Panc1 (cell line): Measurements from ENCODE around the gene CATSPERB. TPM values are rescaled to one million over a fixed set of nuclear protein-coding genes. Genes with fewer than 3 reads are reported as not detected.

Source experiments
- ATAC-seq: fragments of 200-7000 bp; cut with Tn5 transposase; 2 replicates; pipeline ENCODE4 v1.9.1; 2020; ENCODE audit warnings: mild to moderate bottlenecking, moderate library complexity
- BruUV-seq: library from RNA; stranded (reverse); fragments of 400-500 nt; replicated peaks from 2 replicates; lab custom pipeline; 2021; lab: Mats Ljungman, UMichigan
- CTCF ChIA-PET: fragments of 300-600 bp; sonication (Branson Sonifier 250); formaldehyde crosslinking; loops from one replicate; lab custom pipeline; 2022; ENCODE audit warnings: antibody characterized with exemption; lab: Charles Lee
- POLR2A ChIA-PET: fragments of 300-600 bp; sonication (Branson Sonifier 250); formaldehyde crosslinking; loops from one replicate; lab custom pipeline; 2022; ENCODE audit warnings: antibody characterized with exemption; lab: Charles Lee
- DNase-seq: peaks from one replicate; pipeline ENCODE4 v3.0.0-alpha.2; 2010; ENCODE audit warnings: low read depth, low spot score
- H3K27ac ChIP-seq: 2 replicates; pipeline ENCODE4 v1.5.1; 2011; ENCODE audit warnings: mild to moderate bottlenecking, low read length, inconsistent platforms
- H3K27me3 ChIP-seq: fragments of 200-500 bp; sonication (Bioruptor generic); 2 replicates; pipeline ENCODE4 v1.6.0; 2014; ENCODE audit warnings: low read length, inconsistent platforms; ENCODE audit not compliant: control insufficient read depth, insufficient read depth
- H3K36me3 ChIP-seq: fragments of 200-500 bp; sonication (Bioruptor generic); 2 replicates; pipeline ENCODE4 v1.5.1; 2014; ENCODE audit warnings: inconsistent platforms, mild to moderate bottlenecking, low read length, moderate library complexity; ENCODE audit not compliant: control insufficient read depth, insufficient read depth
- H3K4me1 ChIP-seq: 2 replicates; pipeline ENCODE4 v1.5.1; 2011; ENCODE audit warnings: inconsistent platforms, mild to moderate bottlenecking, low read length, moderate library complexity; ENCODE audit not compliant: control insufficient read depth, insufficient read depth
- H3K4me3 ChIP-seq, 2 experiments: 2 replicates each; pipeline ENCODE4 v1.5.1; 2011 to 2012; ENCODE audit warnings: low read depth in 2 of 2, low read length in 2 of 2, mild to moderate bottlenecking in 2 of 2, inconsistent platforms in 1 of 2, moderate library complexity in 1 of 2
- H3K9me3 ChIP-seq: fragments of 200-500 bp; sonication (Bioruptor generic); 2 replicates; pipeline ENCODE4 v1.5.1; 2014; ENCODE audit warnings: low read depth, mild to moderate bottlenecking, inconsistent platforms, low read length, moderate library complexity; ENCODE audit not compliant: control insufficient read depth, insufficient read depth
- POLR2AphosphoS5 ChIP-seq: IDR thresholded peaks from 2 replicates; pipeline ENCODE4 v1.6.1; 2012; ENCODE audit warnings: mild to moderate bottlenecking, low read depth, low read length, moderate library complexity
- SIN3A ChIP-seq: IDR thresholded peaks from 2 replicates; pipeline ENCODE4 v1.6.1; 2012; ENCODE audit warnings: low read depth, mild to moderate bottlenecking, low read length, moderate library complexity, borderline replicate concordance; ENCODE audit not compliant: insufficient read depth
- TCF7L2 ChIP-seq: IDR thresholded peaks from 2 replicates; pipeline ENCODE4 v1.6.1; 2011; ENCODE audit warnings: mild to moderate bottlenecking, low read depth, low read length, inconsistent platforms
- in situ Hi-C: cut with HindIII; loops from 2 replicates; pipeline ENCODE4 v1.10.0; 2016; ENCODE audit warnings: low sequenced_read_pairs, low pct_unique_long_range_greater_than_20kb
- intact Hi-C: fragments of 100-400 bp; cut with micrococcal nuclease; formaldehyde crosslinking; loops from one replicate; pipeline ENCODE4 v1.10.0; 2022; ENCODE audit not compliant: unreplicated experiment
- total RNA-seq: library from RNA; stranded (reverse); gene quantifications from one replicate; pipeline ENCODE4 v1.2.1, GENCODE V29; 2021; ENCODE audit not compliant: unreplicated experiment
- TF ChIP-seq, protein P1 (sequence below), 2 experiments: IDR thresholded peaks; 2 replicates each; pipeline ENCODE4 v1.6.1; 2011 to 2012; ENCODE audit warnings: low read depth in 2 of 2, control low read depth in 1 of 2, low read length in 1 of 2, mild to moderate bottlenecking in 1 of 2, moderate library complexity in 1 of 2; ENCODE audit not compliant: insufficient read depth in 1 of 2
- TF ChIP-seq, protein P2 (sequence below): fragments of 450-650 bp; IDR thresholded peaks from 2 replicates; pipeline ENCODE4 v1.5.1; 2017; ENCODE audit warnings: mild to moderate bottlenecking

CATSPERB gene
- total RNA-seq, 1 experiment from 2014 or later = not detected

DNA sequence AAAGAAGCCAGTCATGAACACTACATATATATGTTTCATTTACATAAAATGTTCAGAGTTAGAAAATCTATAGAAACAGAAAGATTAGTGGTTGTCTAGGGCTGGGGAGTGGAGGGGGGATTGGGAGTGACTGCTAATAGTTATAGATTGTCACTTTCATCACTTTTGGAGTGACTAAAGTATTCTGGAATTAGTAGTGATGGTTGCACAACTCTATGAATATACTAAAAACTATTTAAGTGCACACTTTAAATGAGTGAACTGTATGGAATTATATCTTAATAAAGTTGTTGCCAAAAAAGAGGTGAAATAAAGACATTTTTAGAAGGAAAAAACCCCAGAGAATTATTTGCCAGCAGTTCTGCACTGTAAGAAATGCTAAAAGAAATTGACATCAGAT, 9.5 kb downstream of the CATSPERB start:
- CTCF ChIA-PET = no interaction called here
- H3K27me3 ChIP-seq = no peaks in the 10 kb centered on the region
- no peaks in the 10 kb centered on the region for H3K4me1 ChIP-seq
- no peaks in the 10 kb centered on the region for H3K36me3 ChIP-seq
- no peak for DNase-seq
- ATAC-seq = no peak
- in situ Hi-C loops = no loop called here
- no peak overlapping the region for H3K4me3 ChIP-seq
- H3K9me3 ChIP-seq = no peaks in the 10 kb centered on the region
- TF ChIP-seq SIN3A (no peak), POLR2AphosphoS5 (no peak), TCF7L2 (no peak)
- TF ChIP-seq, protein P1, sequence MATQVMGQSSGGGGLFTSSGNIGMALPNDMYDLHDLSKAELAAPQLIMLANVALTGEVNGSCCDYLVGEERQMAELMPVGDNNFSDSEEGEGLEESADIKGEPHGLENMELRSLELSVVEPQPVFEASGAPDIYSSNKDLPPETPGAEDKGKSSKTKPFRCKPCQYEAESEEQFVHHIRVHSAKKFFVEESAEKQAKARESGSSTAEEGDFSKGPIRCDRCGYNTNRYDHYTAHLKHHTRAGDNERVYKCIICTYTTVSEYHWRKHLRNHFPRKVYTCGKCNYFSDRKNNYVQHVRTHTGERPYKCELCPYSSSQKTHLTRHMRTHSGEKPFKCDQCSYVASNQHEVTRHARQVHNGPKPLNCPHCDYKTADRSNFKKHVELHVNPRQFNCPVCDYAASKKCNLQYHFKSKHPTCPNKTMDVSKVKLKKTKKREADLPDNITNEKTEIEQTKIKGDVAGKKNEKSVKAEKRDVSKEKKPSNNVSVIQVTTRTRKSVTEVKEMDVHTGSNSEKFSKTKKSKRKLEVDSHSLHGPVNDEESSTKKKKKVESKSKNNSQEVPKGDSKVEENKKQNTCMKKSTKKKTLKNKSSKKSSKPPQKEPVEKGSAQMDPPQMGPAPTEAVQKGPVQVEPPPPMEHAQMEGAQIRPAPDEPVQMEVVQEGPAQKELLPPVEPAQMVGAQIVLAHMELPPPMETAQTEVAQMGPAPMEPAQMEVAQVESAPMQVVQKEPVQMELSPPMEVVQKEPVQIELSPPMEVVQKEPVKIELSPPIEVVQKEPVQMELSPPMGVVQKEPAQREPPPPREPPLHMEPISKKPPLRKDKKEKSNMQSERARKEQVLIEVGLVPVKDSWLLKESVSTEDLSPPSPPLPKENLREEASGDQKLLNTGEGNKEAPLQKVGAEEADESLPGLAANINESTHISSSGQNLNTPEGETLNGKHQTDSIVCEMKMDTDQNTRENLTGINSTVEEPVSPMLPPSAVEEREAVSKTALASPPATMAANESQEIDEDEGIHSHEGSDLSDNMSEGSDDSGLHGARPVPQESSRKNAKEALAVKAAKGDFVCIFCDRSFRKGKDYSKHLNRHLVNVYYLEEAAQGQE (IDR thresholded peaks at IDR 0.05; ENCODE audit: insufficient read depth in 1 of 2, low read depth in 2 of 2, low read length in 1 of 2) = no peak
- BruUV-seq = no TSS peak
- POLR2A ChIA-PET = no interaction called here
- intact Hi-C loops = no loop called here
- no peak overlapping the region for H3K27ac ChIP-seq

DNA sequence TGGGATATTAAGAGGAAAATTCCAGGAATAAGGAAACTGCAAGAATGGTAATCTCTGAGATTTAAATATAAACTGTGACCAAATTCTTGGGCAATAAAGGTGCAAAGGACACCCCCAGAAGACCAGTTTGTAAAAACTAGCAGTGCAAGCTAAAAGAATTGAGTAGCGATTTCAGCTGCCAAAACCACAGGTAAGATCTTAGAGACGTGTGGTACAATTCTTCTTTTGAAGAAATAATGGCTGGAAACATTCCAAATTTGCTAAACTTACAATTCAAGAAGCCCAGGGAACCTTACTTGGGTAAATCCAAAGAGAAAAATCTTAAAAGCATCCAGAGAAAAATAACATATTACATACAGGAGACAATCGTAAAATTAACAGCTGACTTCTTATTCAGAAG, 12.0 kb downstream of the CATSPERB start:
- Histone ChIP-seq H3K36me3 (no peaks in the 10 kb centered on the region), H3K4me3 (no peak overlapping the region), H3K27me3 (no peaks in the 10 kb centered on the region), H3K27ac (no peak overlapping the region), H3K9me3 (no peaks in the 10 kb centered on the region), H3K4me1 (no peaks in the 10 kb centered on the region)
- no TSS peak for BruUV-seq
- intact Hi-C loops = no loop called here
- in situ Hi-C loops = no loop called here
- ATAC-seq (no peak), DNase-seq (no peak)
- ChIA-PET CTCF (no interaction called here), POLR2A (no interaction called here)
- TF ChIP-seq TCF7L2 = no peak
- no peak for TF ChIP-seq SIN3A
- TF ChIP-seq, protein P1 (IDR thresholded peaks at IDR 0.05; ENCODE audit: insufficient read depth in 1 of 2, low read depth in 2 of 2, low read length in 1 of 2) = no peak
- no peak for TF ChIP-seq POLR2AphosphoS5
- TF ChIP-seq, protein P2, sequence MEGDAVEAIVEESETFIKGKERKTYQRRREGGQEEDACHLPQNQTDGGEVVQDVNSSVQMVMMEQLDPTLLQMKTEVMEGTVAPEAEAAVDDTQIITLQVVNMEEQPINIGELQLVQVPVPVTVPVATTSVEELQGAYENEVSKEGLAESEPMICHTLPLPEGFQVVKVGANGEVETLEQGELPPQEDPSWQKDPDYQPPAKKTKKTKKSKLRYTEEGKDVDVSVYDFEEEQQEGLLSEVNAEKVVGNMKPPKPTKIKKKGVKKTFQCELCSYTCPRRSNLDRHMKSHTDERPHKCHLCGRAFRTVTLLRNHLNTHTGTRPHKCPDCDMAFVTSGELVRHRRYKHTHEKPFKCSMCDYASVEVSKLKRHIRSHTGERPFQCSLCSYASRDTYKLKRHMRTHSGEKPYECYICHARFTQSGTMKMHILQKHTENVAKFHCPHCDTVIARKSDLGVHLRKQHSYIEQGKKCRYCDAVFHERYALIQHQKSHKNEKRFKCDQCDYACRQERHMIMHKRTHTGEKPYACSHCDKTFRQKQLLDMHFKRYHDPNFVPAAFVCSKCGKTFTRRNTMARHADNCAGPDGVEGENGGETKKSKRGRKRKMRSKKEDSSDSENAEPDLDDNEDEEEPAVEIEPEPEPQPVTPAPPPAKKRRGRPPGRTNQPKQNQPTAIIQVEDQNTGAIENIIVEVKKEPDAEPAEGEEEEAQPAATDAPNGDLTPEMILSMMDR = no peak
